NCI-H524 treated with DMSO at 0.1 percent for 48 hours (cell line): ENCODE data around the gene FOXI1.
A peak's percentile ranks its signal among the peaks of the same experiment; 100 is the strongest.
"Not testable (repeated sequence)": the region's sequence is repeated elsewhere in the genome, so short reads cannot be mapped to it uniquely, and the experiment has no call there.

ENCODE experiments used
- DNase-seq: peaks from one replicate; lab custom pipeline; 2025; lab: John Stamatoyannopoulos, UW

FOXI1 gene

DNA sequence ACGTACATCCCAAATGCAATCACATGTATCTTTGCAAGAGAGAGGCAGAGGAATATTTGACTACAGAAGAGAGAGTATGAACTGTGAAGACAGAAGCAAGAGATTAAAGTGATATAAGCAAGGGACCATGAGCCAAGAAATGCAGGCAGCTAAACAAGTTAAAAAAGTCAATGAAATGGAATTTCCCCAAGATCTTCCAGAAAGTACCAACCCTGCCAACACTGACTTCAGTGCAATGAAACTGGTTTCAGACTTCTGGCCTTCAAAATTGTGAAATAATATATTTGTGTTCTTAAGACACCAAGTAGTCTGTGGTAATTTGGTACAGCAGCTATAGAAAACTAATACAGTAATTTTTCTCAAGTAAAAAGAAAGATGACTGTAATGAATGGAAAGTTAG, 20.9 kb downstream of the FOXI1 start:
- DNase-seq = no peak

DNA sequence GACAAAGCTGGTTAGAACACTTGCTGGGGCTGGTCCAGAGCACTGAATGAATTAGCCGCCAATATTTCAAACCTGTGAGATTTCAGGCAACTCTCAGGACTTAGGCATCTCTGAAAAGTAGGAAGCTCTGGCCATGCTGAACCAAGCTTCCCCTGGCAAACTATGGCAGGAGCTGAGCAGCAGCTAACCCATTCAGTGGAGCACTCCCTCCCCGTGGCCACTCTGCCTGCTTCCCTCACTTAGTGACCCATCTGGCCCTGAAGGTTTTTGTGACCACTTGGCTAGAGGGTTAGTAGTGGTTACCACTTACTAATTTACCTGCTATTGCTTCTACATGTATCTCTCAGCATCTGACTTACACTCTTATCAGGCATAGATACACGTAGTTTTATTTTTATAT, 25.5 kb downstream of the FOXI1 start:
- no peak for DNase-seq

DNA sequence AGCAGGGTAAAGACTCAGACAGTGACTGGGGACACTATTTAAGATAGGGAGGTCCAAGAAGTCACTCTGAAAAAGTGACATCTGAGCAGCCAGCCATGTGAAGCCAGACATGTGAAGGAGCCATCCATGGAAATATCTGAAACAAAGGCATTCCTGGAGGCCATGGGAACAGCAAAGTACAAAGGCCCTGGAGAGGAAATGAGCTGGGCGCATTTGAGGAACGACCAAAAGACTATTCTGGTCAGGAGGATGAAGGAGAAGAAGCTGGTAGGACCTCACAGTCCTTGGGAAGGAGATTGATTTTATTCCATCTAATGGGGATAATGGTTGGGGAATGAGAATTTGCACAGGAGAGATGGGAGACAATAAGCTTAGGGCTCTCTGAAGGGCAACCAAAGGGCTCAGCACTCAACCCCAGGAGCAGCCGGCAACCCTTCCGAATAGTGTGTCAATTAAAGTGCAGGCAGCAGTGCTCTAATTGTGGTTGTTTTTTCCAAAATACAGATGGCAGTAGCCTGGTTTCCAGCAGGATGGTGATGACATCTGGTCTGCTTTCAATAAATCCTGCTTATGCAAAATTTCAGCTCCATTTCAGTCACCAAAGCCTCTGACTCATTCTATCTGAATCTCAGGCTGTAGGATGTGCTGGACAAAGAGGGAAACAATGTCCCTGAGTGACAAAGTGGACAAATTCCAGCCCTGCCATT, 26.7 kb downstream of the FOXI1 start:
- DNase-seq = peak; percentile 75

DNA sequence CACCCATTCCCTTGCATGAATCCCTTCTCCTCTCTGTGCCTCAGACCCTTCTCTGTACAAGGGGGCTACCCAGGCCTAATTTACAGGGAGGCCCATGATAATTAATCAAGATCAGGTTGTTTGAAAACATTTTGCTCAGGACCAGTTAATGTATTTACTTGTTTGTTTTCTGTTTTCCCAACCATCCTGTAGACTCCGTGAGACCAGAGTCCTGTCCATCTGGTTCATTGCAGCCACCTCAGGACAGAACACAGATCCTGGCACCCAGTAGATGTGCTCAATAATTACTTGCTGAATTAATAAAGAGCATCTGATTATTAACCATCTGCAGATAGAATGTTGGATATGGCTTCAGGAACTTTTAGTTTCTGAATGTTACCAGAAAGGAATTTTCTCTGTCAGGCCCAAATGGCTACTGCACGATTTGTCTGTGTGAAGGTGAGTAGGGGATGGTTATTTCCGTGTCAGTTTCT, 27.3 kb downstream of the FOXI1 start:
- no peak for DNase-seq

GRCh38 chr5:170135796-170136490, 30.2 kb downstream of the FOXI1 start:
- DNase-seq = no peak

DNA sequence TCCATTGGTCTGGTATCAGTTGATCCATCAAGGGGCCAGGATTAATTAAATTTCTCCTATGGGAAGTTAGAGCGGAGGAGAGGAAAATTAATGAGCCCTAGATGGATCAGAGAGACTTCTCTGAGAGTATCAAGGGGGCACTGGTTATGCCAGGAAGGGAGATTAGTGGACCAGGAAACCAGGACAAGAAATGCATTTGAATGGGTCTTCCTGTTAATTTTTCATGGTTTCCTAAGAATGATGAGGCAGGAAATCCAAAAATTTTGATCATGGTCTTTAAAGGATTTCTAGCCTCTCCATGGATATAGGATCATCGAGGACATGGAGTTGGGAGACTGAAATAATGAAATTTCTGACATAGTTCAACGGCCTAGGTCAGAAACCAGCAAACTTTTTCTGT, 30.8 kb downstream of the FOXI1 start:
- no peak for DNase-seq

GRCh38 chr5:170137694-170138214, 32.1 kb downstream of the FOXI1 start:
- DNase-seq = no peak

DNA sequence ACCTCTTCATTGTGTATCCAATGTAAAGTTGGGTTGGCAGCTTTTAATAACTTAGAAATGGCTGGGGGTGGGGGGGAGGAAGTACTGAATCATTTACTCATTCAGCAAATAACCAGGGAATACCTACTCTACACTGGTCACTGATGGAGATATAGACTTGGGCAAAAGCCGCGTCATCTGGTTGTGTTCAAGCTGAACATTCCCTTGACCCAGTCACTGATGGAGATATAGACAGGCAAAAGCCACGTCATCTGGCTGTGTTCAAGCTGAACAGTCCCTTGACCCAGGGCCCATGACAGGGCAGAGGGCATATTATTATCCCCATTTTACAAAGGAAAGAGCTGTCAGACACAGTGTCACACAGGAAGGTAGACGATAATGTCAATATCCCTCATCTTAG, 32.6 kb downstream of the FOXI1 start:
- no peak for DNase-seq

- no peak for DNase-seq
Measured at GRCh38 chr5:170139786-170140335, 34.2 kb downstream of the FOXI1 start.

- not testable (repeated sequence) for DNase-seq
Measured at GRCh38 chr5:170141196-170141595, 35.5 kb downstream of the FOXI1 start.

DNA sequence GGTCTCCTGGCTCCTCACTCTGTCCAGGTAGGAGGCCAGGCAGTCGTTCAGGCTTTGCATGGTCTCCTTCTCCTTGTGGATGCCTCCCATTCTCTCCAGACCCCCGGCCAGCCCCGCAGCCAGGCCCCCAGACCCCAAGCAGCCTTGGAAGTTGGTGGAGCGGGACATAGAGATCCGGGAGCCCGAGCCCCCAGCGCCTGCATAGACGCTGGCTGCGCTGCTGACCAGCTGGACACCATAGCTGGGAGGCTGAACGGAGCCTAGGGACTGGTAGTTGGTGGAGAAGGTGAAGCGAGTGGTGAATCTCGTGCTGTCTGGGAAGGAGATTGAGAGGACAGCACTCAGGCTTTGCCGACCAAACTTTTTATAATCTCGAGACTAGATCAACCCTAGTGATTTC, 35.9 kb downstream of the FOXI1 start:
- no peak for DNase-seq

DNA sequence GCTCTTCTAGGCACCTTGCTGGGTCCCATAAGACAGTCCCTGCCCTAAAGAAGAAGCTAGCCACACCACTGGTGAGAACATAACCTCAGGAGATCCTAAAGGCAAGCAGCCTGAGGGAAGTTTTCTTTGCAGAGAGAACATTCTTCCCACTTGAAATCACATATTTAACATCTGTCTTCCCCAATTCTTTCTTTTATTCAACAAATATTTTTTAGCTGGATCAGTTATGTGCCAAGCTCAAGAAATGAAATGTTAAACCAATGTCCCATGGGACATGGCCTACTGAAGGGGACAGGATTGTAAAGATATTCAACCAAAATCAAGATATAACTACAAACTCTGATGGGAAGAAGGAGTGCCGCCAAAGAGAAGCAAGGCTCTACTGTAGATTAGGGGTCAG, 36.5 kb downstream of the FOXI1 start:
- no peak for DNase-seq

DNA sequence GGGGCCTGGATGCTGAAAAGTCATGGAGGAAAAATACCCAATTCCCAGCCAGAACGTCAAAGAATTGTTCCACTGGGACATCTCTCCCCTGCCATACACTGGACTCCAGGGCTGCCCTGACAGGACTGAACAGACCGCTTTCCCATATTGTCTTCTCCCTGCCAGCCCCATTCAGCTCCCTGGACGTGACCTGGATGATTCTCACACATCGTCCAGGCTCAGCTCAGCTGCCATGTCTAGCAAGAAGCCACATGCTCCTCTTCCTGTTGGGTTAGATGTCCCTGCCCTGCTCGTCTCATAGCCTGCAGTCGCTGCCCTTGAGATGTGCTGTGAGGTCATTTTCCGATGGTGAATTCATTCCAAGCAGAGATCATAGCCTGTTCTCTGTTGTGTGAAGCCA, 37.4 kb downstream of the FOXI1 start:
- no peak for DNase-seq

DNA sequence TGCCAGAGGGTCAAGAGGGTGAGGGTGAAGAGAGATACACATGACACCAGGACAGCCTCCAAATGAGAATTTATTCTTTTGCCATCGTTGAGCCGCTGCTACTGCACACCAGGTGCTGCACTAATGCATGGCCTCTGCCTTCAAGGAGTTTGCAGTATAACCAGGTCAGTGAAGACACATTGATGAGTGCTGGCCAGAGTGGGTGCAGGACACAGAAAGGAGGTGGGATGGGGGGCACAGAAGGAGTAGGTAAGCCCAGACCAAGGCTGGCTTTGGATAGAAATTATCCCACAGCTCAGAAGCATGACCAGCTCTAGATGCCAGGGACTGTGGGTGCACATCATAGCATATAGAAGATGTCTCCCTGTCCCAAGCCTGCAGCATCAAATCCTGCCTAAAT, 38.0 kb downstream of the FOXI1 start:
- DNase-seq = no peak

GRCh38 chr5:170144286-170145023, 38.8 kb downstream of the FOXI1 start:
- DNase-seq = no peak

DNA sequence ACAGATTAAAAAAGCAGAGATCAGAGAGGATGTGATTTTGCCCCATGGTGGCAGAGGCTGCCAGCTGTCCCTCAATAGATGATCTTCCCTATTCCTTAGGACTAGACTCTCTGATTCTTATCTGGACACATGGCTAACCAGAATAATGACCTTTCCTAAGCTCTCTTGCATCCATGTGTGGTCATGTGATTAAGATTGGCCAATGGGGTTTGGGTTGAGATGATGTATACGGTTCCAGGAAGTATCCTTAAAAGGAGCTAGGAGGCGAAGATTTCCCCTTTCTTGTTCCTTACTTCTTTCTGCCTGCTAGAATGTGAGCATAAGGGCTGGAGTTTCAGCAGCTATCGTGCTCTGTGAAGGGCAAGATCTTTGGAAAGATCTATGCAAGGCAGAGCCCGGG, 39.8 kb downstream of the FOXI1 start:
- no peak for DNase-seq

DNA sequence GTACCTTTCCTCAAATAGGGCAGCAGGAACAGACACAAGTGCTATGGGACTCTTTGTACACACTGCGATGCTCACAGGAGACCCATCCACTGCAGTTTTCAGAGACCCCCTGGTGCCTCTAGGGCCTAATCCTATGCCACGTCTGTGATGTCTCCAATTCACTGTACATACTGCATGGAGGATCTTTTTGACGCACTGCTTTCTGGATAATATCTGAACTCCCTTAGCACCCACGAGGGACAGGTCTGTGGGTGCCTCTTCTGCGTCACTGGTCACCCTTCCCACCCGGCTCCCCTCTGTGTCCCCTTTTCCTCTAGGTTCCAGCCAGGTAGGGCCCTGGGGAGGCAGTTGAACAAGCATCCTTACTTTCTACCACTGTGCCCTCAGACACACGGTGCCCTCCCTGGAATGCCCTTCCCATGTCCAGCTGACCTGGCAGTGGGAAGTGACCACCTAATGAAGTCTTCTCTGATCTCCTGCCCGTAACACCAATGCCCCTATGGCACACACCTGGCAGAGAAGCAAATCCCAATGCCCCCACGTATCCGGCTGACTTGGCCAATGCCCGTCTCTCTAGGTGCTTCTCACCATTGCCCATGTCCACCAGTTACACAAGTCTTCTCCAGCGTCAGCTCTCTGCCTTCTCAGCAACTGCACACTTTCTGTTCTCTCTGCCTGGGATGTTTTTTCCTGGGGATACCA, 41.5 kb downstream of the FOXI1 start:
- DNase-seq = no peak

DNA sequence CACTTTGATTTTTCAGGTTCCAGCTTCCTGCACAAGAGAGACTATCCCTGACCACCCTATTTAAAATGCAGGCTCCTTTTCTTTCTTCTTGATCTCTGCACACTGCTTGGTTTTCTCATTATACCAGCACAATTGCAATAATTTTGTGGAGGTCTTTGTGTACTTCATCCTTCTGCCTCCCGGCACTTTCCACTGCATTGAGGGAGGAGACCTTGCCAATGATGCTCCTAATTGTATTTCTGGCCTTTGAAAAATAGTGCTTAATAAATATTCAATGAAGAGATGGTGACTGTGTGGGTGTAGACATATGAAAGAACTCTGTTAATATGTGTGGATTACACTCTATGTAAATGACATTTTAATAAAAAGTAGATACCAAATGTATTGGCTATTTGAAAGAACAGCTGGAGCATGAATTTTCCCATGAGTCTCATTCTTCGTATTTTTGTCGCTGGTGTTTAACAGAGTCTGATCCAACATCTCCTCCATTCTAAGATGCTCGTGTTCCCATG, 42.1 kb downstream of the FOXI1 start:
- DNase-seq = no peak

- no peak for DNase-seq
Measured at GRCh38 chr5:170148430-170149205, 42.9 kb downstream of the FOXI1 start.

GRCh38 chr5:170149206-170149515, 43.5 kb downstream of the FOXI1 start:
- no peak for DNase-seq

GRCh38 chr5:170150713-170151096, 45.0 kb downstream of the FOXI1 start:
- no peak for DNase-seq
